GM19238 (cell line): ENCODE measurements around the gene XK.

ENCODE experiments used
- DNase-seq: peaks from one replicate; pipeline ENCODE4 v3.0.0; 2011; ENCODE audit warnings: low spot score; ENCODE audit not compliant: insufficient read length

The XK gene

DNA sequence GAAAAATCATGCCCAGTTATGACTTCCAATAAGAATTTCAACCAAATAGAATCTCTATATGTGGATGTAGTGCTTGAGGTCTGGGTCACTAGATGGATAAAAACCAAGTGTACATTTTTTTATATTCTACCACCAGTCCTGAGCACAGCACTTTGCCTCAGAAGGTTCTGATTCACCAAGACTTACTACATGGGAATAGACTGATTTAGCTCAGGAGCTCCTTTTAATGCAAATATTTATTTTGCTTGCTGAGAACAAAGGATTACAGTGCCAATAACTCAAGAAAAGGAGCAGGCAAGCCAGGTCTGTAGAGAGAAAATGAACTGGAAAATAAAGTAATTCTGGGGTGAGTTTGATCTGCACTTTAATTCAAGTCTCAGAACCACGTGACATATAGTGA lies 6.4 kb upstream of the XK start:
- no peak for DNase-seq

DNA sequence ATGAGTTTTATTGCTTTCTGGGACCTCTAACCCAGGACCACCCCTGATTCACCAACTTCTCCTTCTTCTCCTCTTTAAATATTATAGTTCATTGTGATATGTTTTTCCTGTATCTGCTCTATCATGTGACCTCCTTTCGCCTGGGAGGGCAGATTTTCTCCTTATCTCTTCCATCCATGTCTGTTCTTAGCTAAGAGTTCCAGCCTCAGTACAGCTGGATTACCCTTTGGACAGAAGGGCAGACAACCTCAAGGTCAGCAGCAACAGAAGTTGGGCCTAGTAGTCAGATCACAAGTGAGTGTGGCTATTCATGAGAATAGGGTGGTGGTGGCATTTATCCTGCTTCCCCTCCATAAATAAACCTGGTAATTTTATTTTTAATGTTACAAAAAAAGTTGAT lies 5.7 kb upstream of the XK start:
- no peak for DNase-seq

DNA sequence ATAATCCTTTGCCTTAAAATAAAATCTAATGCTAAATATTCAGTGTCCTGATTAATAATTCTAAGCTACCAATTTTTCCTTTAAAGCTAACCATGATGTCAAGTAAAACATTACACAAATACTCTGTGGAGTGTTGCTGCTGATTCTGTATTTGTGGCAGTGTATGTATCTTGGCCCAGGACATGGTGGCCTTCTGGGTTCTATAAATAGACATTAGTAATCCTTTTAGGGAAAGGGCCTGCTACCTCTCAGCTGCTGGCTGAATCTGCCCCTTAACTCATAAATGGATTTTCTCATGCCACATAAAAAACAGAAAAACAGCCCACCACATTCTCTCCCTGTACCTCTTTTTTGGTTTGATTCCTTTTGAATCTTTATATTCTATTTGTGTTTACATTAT lies 1.2 kb upstream of the XK start:
- no peak for DNase-seq

DNA sequence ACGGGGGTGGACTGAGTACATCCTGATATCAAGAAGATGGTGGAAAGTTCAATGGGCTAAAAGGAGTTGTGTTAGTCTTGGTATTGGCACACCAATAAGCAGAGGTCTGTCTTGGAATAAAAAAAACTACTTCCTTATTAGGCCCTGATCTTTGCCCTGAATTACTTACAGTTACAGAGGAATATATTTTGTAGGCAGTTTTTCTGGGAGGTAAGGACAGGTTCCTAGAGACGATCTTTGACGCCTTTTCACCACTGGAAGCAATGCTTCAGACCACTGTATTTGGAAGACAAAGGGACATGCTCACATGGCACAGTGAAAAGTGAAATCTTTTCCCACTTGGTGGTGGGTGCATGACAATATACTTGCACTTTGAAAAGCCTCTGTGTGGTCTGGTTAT lies 618 bp upstream of the XK start:
- no peak for DNase-seq

DNA sequence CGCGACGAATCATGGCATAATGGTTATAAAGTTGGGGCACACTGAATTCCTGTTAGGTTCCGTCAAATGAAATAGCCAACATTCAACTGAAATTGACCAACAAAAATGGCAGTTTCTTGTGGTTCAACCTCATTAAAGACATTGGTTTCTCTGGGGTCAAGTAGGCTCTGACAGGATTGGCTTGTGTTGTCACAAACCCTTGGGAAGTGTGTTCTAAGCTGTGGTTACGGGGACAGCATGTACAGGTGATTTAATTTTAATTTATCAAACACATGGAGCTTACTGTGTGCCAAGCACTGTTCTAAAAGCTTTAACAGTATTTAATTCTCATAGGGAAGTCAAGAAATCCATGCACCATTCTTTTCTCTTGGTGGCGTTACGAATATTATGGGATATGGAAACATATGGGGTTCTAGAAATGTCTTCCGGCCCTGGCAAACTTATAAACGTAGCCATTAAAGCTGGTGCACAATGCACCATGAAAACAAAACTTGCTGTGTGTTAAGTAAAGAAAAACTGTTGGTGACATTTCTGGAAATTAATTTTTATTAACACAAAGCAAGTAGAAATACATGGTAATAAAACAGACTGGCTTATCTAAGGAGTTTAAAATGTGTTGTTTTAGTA lies 891 bp downstream of the XK start:
- no peak for DNase-seq

DNA sequence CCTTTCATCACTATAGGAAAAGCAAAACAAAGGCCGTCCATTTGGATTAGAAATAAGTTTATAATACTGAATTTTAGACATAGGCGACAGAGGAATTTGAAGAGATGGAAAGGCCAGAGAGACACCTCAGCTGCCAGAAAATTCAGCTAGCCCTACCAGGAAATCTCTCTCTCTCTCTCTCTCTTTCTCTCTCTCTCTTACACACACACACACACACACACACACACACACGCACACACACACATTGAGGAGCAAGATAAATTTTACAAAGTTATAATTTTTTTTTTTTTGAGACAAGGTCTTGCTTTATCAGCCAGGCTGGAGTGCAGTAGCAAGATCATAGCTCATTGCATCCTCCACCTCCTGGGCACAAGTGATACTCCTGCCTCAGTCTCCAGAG lies 1.4 kb downstream of the XK start:
- DNase-seq: no peak

DNA sequence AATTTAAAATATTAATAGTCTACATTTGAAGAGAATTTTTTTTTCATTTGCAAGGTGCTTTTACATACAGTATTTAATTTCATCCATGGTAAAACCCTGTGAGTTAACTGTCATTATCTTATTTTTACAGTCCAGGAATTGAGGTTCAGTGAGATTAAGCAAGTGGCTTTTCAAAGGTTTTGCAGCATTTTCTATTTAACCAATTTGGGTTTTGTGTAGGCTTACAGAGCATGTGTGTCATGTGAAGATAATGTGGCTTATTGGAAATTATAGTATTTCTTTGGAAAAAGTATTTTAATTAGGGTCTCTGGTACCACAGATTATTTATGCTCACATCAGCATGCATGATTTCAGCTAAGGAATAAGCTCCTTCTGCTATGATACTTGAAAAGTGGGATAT lies 4.5 kb downstream of the XK start:
- no peak for DNase-seq

DNA sequence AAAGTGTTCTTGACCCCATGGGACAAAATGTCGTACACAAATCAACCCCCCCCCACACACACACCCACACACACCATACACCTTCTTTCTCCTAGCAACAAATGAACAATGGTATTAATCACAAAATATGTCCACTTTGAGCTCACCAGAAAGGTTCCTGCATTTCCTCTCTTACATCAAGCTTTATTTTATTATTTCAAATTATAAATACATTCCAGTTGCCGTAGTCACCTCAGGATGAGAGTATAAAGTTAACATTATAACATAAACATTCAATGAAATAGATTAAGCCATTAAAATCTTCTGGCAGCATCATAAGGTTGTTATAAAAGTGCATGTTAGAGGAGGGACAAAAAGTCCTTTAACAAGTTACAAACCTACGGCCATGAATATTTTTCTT lies 7.3 kb downstream of the XK start:
- DNase-seq: no peak

DNA sequence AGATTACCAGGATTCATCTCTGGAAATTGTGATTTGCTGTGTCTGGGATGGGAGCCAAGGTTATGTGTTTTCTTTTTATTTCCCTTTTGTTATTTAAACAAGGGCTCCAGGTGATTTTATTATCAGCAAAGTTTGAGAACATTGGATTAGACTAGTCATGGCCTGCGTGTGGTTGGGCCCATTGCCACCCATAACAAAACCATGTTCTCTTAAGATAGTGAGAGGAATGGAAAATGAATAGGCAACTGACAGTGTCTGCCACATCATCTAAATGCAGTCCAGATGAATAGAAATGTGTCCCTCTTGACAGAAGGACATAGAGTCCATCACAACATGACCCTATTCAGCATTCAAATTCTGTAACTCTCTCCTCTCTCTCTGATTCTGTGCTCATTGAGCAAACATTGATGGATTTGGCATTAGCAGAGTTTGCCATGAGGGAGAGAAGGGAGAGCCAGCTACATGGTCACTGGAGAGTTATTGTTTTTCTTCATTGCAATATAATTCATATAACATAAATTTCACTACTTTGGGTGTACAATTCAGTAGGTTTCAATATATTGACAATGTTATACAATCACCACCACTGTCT lies 11.7 kb downstream of the XK start:
- DNase-seq: no peak

DNA sequence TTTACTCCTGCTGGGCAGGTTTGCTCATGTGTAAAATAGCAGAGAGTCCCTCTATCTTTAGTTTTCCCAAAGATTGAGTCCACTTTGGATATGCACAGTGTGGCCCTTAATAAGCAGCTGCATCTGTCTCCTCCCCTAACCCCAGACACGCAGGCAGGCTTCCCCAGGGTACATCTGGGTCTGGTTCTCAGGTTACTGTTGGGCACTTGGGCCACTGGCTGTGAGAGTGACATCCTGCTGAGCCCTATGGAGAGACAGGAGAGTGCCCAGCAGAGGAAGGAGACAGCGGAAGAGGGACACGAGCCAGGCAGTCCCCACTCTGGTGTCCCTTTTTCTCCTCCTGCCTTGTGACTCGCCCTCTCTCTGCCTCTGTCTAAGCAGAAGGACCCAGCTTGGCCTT lies 16.0 kb downstream of the XK start:
- DNase-seq: no peak

DNA sequence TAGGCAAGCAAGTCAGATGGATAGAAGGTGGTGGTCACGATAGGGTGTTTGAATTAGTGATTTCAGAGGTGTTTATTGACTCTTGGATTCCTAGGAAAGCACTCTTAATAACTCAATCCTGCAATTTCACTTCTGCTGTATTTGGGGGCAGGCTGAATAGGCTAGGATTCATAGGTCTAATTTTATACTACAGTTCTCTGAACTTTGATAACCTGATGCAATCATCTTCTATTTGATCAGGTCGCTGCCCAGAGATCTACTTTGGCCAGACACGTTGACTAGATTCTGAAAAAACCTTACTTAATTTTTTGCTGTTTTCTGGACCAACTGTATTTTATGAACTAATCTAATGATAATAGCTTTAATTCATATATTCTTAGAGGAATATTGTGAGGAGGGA lies 26.4 kb downstream of the XK start:
- no peak for DNase-seq

DNA sequence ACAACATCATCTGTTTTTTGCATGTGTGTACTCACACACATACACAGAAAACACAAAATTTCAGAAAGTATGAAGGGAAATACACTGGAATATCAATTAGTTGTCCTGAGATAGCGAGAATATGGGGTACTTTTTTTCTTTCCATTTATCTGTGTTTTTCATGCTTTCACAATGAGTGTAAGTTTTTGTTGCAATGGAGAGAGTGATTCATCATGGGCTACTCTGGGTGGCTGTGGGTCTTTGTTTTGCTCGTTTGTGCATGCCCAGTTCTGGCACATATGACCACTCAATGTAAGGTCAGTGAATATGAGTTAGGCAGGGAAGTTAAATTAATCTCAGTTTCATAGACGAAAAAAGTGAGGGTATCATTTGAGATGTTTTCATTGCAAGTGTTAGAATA lies 26.9 kb downstream of the XK start:
- no peak for DNase-seq

DNA sequence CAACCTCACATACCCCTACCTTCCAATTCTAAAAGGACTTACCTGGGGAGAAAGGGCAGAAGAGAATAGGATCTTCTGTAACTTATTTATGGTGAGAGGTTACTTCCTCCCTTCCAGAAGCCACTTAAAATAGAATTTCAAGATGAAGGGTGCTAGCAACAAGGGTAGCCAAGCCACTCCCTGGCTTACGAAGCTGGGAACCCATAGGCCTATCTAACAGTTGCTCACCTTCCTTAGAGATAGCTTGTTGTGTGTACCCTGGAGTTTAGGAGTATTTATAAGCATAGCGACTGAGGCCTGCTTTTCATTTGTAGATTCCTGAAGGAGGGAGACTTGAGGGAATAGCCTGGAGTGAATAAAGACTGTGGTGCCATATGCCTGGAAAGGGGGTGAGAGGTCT lies 28.9 kb downstream of the XK start:
- DNase-seq: no peak

DNA sequence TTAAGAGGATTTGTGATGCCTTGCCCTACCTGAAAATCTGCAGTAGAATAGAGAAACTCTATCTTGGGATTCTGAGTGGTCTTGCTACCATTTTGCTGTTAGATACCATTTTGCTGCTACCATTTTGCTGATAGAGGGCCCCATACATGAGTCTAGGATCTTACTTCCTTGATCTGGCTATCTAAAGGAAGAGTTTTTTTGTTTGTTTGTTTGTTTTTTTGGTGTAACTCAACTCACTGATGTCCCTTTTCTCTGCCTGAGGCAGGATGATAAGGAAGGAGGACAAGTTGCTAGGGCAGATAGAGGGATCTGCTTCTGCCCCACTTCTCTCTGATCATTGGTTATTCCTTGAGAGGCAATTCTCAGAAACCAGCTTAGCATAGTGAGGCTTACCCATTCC lies 31.0 kb downstream of the XK start:
- no peak for DNase-seq

DNA sequence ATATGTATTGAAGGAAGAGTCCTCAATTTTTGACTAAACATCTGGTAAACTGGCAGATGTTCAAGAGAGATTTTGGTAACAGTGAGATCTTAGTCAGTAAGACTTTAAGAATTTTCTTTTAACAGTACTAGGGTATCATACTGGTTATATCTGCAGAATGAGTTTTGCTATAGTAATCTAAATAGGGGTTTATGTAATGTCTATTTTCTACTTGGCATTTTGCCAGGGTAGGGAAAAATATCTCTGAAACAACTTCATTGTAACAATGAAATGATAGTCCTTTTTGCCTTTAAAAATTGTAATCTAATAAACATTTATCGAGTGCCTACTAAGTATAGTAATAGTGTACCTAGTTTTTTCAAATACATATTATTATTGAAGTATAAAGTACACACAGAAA lies 32.1 kb downstream of the XK start:
- no peak for DNase-seq

DNA sequence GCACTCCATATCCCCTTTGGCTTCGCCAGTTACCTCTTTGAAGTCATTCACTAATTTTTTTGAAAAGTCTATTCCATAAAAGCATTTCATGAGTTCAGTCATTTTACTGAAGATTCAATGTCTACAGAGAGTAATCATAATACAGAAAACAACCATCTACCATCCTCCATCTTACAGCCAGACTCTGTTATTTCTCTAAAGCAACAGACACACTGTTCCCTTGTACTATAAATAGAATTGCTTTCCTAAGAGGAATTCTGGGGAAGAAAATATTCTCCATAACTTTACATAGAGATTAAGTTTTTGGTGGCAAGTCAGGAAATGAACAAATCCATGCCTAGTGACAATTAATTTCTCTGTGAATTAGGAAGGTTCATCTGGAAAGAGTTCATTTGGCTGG lies 37.0 kb downstream of the XK start:
- no peak for DNase-seq

DNA sequence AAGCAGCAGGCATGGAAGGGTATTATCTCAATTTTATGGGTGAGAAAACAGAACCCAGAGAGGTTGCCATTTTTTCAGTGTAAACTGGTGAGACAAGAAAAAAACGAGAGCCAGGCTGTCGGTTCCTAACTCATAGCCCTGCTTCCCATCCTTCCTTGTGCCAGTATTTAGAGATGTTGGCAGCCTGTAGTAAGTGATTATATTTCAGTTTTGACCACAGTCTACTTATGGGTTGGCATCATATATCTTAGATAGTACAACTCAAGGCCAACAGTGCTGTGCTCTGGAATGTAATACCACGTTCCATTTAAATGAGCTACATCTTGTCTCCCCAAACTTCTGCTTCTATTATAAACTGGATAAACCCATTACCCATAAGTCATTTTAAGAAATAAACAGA lies 40.8 kb downstream of the XK start:
- no peak for DNase-seq

DNA sequence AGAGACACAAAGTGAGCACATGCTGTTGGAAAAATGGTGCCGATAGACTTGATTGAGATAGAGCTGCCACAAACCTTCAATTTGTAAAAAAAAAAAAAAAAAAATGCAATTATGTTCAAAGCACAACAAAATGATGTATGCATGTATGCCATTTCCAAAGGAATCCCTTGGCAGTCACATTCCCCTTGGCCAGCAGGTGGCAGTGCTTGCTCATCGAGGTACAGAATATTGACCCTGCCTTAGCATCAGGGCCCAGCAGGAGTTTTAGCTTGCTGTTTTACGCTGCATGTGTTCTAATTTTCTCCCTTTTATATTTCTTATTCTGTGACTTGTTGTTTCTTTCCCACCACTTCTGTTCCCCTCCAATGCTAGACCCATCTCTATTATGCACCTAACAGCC lies 59.8 kb downstream of the XK start:
- DNase-seq: peak; percentile 40

DNA sequence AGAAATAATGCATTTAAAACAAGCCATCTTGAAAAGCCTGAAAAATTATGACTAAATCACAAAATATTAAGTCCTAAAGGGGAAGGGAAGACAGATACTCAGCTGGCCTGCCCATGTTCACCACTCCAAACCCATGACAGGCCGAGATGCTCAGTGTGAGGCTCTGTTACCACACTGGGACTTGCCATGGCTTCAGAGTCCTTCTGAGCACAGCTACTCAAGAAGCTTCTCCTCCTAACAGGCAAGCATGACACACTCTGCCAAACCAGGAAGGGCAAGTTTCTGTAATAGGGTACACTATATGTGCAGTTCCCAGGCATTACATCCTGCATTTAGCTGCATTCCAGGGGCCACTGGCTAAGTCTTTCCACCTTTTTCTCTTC lies 60.2 kb downstream of the XK start:
- DNase-seq: no peak

DNA sequence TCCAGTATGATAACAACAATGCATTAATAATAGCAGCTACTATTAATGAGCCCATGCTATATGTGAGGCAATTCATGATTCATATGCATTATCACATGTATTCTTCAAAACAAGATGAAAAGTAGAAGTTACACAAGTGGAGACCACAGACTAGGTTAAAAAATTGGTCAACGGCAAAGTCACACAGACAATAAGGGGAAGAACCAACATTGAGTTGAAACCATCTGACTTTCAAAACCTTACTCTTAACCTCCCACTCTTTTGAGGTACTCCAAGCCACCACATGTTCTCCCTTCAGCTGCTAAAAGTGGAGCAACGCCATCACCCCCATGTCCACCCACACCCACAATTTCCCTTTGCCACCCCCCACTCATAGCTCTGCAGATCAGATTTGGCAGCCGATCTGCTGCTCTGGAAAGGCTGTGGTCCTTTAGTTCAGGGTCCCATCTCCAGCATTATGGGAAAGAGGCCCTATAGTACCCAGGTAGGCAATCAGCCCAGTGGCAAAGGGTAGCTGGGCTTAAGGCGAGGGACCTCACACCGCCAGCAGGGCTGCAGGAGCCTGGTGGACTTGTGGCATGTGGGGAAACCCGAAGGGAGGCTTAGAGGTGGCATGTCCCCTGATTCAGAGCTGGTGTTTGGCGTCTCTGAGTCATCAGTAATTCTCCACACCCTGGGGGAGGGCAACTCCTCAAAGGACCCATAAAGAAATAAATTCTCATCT lies 60.8 kb downstream of the XK start:
- peak; percentile 5 for DNase-seq

DNA sequence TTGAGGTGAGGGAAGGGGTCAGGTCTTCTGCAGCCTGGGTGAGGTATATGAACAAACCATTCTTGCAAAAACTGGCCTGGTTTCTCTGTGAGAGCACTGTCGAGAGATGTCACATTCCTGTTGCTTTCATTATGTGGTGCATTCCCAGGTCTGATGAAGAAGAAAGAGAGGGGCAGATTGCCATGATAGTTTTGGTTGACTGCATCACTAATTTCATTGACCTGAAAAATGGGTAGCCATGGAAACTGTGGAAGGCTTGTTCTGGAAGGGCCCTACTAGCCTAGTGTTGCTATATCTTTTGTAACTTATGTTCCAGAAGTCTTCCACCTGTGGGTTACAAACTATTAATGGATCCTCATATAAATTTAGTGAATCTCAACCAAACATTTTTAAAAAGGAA lies 61.4 kb downstream of the XK start:
- no peak for DNase-seq

DNA sequence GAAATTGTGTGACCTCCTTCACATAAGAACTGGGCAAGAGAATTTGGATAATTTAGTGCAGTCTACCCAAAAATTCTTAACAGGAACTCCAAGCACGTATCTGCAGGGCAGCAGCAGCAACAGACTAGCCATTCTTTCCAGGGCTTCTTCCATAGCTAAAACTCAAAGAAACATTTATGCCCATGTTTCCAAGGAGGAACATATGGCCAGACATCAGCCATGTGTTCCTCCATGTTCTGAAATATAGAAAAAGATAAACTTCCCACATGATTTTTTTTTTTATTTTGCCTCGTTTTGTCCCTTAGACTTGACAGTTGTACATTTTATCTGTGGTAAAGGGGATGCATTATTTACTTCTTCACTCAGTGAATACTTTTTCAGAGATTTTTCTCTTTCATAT lies 66.7 kb downstream of the XK start:
- no peak for DNase-seq

DNA sequence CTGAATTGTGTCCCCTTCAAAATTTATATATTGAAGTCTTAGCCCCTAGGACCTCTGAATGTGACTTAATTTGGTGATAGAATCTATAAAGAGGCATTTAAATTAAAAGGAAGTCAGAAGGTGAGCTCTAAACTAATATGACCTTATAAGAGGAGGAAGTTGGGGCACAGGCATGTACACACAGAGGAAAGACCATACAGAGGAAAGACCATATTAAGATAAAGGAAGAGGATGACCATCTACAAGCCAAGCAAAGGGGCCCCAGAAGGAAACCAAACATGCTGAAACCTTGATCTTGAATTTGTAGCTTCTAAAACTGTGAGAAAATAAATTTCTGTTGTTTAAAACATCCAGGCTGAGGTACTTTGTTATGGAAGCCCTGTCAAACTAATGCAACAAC lies 67.3 kb downstream of the XK start:
- no peak for DNase-seq
